Activated naive CD4-positive, alpha-beta T cell treated with anti-CD3 and anti-CD28 coated beads, Interleukin-2, amount 50 U/mL, for 72 hours (primary cell): ENCODE results near the gene ZNF451. TPM values are rescaled to one million over a fixed set of nuclear protein-coding genes. Genes with fewer than 3 reads are reported as not detected.
"Not testable (repeated sequence)": the region's sequence is repeated elsewhere in the genome, so short reads cannot be mapped to it uniquely, and the experiment has no call there.

Experiments used
- ATAC-seq, 2 donors: fragments of 150-1000 bp; cut with Tn5 transposase; 2 replicates each; pipeline ENCODE4 v1.10.0; 2021; ENCODE audit warnings: mild to moderate bottlenecking in 2 of 2, moderate library complexity in 2 of 2
- DNase-seq, 2 donors: peaks; one replicate each; pipeline ENCODE4 v3.0.0; 2021 to 2022; ENCODE audit warnings: low spot score in 2 of 2
- H3K27ac Mint-ChIP-seq, 2 donors: one replicate each; pipeline ENCODE4 v1.8.0; 2022; ENCODE audit warnings: mild to moderate bottlenecking in 2 of 2, mixed read lengths in 2 of 2
- H3K36me3 Mint-ChIP-seq, 2 donors: one replicate each; pipeline ENCODE4 v1.8.0; 2022; ENCODE audit warnings: mixed read lengths in 2 of 2
- H3K9me3 Mint-ChIP-seq, 2 donors: one replicate each; pipeline ENCODE4 v1.8.0; 2022; ENCODE audit warnings: mixed read lengths in 2 of 2
- total RNA-seq, 2 donors: library from RNA; stranded (reverse); gene quantifications; one replicate each; pipeline ENCODE4 v1.2.3, GENCODE V29; 2022

ZNF451 gene, protein sequence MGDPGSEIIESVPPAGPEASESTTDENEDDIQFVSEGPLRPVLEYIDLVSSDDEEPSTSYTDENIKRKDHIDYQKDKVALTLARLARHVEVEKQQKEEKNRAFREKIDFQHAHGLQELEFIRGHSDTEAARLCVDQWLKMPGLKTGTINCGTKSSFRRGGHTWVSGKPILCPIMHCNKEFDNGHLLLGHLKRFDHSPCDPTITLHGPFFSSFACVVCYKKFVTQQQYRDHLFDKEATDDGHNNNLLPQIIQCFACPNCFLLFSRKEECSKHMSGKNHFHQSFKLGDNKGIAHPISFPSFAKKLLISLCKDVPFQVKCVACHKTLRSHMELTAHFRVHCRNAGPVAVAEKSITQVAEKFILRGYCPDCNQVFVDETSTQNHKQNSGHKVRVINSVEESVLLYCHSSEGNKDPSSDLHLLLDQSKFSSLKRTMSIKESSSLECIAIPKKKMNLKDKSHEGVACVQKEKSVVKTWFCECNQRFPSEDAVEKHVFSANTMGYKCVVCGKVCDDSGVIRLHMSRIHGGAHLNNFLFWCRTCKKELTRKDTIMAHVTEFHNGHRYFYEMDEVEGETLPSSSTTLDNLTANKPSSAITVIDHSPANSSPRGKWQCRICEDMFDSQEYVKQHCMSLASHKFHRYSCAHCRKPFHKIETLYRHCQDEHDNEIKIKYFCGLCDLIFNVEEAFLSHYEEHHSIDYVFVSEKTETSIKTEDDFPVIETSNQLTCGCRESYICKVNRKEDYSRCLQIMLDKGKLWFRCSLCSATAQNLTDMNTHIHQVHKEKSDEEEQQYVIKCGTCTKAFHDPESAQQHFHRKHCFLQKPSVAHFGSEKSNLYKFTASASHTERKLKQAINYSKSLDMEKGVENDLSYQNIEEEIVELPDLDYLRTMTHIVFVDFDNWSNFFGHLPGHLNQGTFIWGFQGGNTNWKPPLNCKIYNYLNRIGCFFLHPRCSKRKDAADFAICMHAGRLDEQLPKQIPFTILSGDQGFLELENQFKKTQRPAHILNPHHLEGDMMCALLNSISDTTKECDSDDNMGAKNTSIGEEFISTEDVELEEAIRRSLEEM
- total RNA-seq = 10 to 100 TPM; 50.8 to 64.7 TPM

DNA sequence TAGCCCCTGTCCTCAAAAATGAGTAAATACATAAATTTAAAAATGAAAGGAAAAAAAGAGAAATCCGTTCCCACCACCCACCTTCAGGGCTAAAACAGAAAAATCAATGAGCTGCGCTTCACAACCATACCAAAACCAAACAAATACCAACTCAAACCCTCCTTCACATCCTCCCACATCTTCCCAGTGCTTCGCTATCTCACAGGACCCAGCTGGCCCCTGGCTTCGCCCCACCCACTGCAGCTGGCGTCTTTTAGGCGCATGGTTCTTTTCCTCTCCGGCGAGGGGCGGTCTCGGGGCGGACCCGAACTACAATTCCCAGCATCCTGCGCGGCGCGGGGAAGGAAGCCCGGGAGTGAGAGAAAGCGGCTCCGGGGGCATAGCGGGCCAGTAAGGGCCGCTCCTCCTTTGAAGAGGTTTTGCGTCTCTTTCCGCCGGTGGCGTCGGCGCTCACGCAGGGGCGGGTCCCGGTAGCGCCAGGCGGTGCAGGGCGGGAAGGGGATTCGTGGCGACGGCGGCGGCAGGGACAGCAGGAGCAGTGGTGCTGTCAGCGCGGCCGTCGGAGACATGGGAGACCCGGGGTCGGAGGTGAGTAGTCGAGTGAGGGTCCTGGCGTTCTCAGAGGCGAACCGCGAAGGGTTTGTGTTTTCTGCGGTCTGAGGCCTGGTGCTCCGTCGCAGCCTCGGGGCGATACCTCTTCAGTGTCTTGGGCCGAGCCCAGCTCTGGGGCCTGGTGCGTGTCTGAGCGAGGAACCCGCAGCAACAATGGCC, at the start of gene ZNF451:
TSS of gene ZNF451 (plus strand) at position 502 of the 771 bp plus-strand sequence. CDS start at position 568, 66 bp downstream.
- Mint-ChIP-seq H3K27ac (peak within 1 kb of the TSS; percentile 23 to 97), H3K9me3 (no peaks in the 10 kb centered on the region), H3K36me3 (peaks cover 19 to 27% of the 10 kb centered on the region in 2 donors)
- DNase-seq = peak; percentile 94 to 97
- peak; percentile 94 to 95 for ATAC-seq

DNA sequence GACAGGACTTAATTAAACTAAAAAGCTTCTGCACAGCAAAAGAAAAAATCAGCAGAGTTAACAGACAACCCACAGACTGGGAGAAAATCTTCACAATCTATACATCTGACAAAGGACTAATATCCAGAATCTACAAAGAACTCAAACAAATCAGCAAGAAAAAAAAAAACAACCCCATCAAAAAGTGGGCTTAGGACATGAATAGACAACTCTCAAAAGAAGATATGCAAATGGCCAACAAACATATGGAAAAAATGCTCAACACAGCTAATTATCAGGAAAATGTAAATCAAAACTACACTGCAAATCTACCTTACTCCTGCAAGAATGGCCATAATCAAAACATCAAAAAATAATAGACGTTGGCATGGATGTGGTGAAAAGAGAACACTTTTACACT, 45.9 kb upstream of the ZNF451 start:
- ATAC-seq, H3K9me3 Mint-ChIP-seq, H3K27ac Mint-ChIP-seq, DNase-seq: not testable (repeated sequence)
- H3K36me3 Mint-ChIP-seq = peaks cover 5 to 11% of the 10 kb centered on the region in 2 donors

DNA sequence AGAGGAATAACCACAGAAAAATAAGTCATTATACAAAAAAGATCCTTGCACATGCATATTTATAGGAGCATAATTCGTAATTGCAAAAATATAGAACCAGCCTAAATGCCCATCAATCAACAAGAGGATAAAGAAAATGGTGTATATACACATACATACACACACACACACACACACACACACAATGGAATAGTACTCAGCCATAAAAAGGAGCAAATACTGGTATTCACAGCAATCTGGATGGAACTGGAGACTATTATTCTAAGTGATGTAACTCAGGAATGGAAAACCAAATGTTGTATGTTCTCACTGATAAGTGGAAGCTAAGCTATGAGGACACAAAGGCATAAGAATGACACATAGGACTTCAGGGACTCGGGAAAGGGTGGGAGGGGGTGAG, 45.4 kb upstream of the ZNF451 start:
- no peak overlapping the region for H3K27ac Mint-ChIP-seq
- no peaks in the 10 kb centered on the region for H3K9me3 Mint-ChIP-seq
- DNase-seq (no peak), ATAC-seq (no peak)
- H3K36me3 Mint-ChIP-seq = peaks cover 5 to 11% of the 10 kb centered on the region in 2 donors

DNA sequence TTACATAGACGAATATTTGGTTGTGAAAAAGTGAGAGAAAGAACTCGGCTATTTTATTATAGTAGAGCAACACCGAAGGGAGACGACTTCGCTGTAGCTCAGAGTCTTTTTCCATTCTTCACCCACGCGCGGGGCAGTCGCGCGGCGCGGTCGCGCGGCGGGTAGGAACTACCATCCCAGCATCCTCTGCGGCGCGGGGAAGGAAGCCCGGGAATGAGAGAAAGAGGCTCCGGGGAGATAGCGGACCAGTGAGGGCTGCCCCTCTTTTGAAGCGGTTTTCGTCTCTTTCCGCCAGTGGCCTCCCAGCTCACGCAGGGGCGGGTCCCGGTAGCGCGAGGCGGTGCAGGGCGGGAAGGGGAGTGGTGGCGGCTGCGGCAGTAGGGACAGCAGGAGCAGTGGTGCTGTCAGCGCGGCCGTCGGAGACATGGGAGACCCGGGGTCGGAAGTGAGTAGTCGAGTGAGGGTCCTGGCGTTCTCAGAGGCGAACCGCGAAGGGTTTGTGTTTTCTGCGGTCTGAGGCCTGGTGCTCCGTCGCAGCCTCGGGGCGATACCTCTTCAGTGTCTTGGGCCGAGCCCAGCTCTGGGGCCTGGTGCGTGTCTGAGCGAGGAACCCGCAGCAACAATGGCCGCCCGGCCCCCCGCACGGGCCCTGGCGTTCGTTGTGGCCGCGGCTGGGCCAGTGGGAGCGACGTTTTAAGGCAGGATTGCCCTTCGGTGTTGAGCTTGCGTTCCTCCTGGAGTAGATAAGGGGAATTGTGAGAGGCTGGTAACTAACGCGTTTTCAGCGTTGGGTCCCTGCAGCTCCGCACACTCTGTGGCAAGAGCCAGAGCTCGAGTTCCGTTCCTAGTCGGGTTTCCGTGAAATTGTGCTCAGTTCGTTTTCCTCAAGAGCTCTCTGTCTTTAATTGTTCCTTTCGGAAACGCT, 43.4 kb upstream of the ZNF451 start, which contains the start of gene KIAA1586:
TSS of gene KIAA1586 (plus strand) at position 362 of the 925 bp plus-strand sequence. CDS start at position 425, 63 bp downstream.
- DNase-seq (peak; percentile 83 to 90), ATAC-seq (peak; percentile 97 to 98)
- H3K36me3 Mint-ChIP-seq = peaks cover 9 to 29% of the 10 kb centered on the region in 2 donors
- H3K9me3 Mint-ChIP-seq = not testable (repeated sequence)
- peak within 1 kb of the TSS; percentile 88 to 94 for H3K27ac Mint-ChIP-seq

DNA sequence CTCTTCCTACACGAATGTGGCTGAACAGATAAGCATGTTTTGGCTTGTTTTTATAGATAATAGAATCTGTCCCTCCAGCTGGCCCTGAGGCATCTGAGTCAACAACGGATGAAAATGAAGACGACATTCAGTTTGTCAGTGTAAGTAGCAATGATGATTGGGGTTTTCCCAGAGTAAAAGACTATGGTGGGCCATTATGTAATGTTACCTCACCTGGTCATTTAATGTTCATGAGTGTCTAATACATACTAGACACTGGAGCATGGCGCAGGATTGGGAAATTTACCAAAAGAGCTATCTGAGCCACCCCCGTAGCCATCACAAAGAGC, 42.8 kb upstream of the ZNF451 start:
- H3K27ac Mint-ChIP-seq, DNase-seq, H3K9me3 Mint-ChIP-seq: not testable (repeated sequence)
- peaks cover 9 to 30% of the 10 kb centered on the region in 2 donors for H3K36me3 Mint-ChIP-seq
- ATAC-seq = peak; percentile 11 to 19

DNA sequence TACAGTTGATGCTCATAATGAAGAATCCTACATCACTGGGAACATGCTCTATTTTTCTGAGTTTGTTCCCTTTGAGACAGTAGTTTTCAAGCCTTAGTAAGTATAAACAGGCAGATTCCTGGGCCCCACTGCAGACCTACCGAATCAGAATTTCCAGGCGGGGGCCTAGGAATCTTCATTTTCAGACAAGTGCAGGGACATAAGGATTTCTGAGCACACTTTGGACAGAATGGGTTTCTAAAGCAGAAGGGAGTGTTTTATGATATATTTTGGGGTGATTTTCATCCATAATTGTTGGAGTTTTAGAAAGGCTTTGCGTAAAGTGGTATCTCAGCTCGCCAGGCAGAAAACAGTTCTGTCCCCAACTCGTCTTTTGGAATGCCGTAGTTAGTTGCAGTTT, 42.1 kb upstream of the ZNF451 start:
- peak overlapping the region in 1 of 2 donors; percentile 78 for H3K27ac Mint-ChIP-seq
- peaks cover 9 to 30% of the 10 kb centered on the region in 2 donors for H3K36me3 Mint-ChIP-seq
- not testable (repeated sequence) for ATAC-seq, DNase-seq, H3K9me3 Mint-ChIP-seq

DNA sequence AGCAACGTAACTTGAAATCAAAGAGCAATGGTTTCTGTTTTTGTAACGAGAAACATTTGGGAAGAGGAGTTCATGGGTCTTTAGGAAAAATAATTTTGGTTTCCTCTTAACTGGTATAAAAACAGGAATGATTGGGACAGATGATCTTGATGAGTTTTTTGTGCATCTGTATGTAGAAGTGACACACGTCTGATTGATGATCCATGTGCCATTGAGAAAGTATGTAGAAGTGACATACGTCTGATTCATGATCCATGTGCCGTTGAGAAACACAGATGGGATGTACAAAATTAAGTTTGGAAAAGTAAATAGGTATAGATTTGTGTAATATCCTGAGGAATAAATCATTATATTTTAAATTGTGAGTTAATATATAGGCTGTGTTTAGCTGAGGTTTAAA, 41.4 kb upstream of the ZNF451 start:
- no peak overlapping the region for H3K27ac Mint-ChIP-seq
- DNase-seq = no peak

DNA sequence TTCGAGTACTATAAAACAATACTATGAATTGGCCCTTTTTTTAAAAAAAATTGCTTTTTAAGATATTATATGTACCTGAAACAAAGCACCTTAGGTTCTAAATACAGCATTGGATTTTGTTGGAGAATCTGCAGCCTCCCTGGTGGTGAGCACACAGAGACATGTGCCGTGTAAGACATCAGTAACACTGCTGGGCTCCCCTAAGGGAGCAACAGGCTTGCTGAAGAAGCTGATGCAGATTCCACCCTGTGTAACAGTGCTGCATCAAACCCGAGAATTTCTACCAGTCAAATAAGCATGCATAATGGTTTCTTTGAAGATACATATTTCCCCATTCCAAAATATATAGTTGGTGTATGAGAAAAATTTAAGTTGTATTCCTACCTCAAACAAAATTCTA, 26.1 kb upstream of the ZNF451 start:
- no peak for DNase-seq
- Mint-ChIP-seq H3K36me3 (peaks cover 0 to 5% of the 10 kb centered on the region in 2 donors), H3K9me3 (no peaks in the 10 kb centered on the region), H3K27ac (no peak overlapping the region)
- no peak for ATAC-seq

More for the DNA sequence above, 41.4 kb upstream of the ZNF451 start:
- ATAC-seq = no peak
- Mint-ChIP-seq H3K9me3 (no peaks in the 10 kb centered on the region), H3K36me3 (peaks cover 9 to 30% of the 10 kb centered on the region in 2 donors)

DNA sequence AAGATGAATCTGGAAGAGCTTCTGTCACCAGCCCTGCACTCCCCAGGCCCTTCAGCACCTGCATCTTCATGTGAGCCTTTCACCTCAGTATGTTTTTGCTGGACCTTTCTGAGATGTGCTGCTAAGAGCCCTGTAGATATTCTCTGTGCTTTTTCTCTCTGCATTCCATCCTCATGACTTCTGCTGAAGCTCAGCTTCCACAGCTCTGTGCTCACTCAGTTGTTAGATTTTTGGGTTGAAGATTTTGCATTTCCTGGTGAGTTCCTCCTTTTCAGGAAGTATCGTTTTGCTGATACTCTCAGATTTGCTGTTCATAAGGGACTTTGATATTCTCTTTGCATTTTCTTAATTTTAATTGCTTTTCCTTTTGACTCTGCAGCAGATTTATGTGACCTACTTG, 25.2 kb upstream of the ZNF451 start:
- ATAC-seq (no peak), DNase-seq (no peak)
- Mint-ChIP-seq H3K36me3 (peaks cover 0 to 5% of the 10 kb centered on the region in 2 donors), H3K9me3 (no peaks in the 10 kb centered on the region), H3K27ac (peak overlapping the region in 1 of 2 donors; percentile 41)

DNA sequence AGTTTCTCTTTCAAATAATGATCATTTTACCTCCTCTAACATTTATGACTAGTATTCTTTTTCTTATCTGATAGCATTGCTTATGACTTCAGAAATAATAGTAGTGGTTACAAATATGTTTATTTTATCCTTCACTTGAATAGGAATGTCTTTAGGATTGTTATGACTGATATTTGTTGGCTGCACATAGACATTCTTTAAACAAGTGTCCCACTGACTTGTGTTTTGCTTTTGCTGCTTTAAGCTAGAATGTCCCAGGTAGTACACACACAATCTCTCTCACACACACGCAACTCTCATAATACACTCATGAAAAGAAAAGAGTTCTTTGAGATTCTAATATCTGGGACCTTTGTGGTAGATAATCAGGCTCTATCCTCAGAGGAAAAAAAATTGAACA, 21.9 kb upstream of the ZNF451 start:
- no peak for ATAC-seq
- no peaks in the 10 kb centered on the region for H3K36me3 Mint-ChIP-seq

DNA sequence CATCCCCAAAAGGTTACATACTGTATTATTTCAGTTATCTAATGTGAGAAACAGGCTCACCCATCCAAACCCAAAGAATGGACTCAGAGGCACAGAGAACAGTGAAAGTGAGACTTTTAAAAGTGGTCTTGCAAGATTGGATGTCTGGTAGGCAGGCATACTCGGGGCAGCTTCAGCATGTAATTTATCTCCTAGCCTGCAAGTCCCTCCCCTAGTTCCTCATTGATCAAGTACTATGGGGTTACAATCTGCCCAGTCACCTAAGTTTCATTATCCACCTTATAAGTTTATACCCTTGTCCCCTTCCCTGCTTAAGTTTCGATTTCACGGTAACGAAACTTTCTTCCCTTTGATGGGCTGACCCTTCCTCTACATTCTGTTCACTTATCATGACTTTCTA, 20.8 kb upstream of the ZNF451 start:
- no peaks in the 10 kb centered on the region for H3K9me3 Mint-ChIP-seq
- ATAC-seq (no peak), DNase-seq (no peak)
- peaks cover 0 to 5% of the 10 kb centered on the region in 2 donors for H3K36me3 Mint-ChIP-seq
- no peak overlapping the region for H3K27ac Mint-ChIP-seq

More for the DNA sequence above, 21.9 kb upstream of the ZNF451 start:
- Mint-ChIP-seq H3K9me3 (no peaks in the 10 kb centered on the region), H3K27ac (peak overlapping the region in 1 of 2 donors; percentile 65)
- DNase-seq = no peak

DNA sequence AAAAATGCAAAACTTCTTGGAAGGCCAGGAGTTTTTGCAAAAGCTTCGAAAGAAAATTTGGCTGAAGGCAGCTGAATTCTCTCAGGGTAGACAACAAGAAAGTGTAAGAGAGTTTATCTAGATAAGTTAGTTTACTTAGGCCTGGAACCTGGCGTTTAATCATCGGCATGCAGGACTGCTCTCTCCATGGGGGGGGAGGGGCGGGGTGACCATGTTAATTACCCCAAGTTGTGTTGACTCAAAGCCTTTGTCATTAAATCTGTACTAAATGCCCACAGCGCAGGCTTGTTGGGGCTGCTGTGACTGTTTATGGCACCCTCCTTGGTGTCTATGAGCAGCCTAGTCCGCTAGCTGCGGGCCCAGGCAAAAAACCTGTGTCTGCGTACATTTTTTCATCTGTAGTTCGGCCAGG, 20.1 kb upstream of the ZNF451 start:
- DNase-seq = no peak
- no peak for ATAC-seq
- Mint-ChIP-seq H3K9me3 (peaks cover 0 to under 1% of the 10 kb centered on the region in 2 donors), H3K36me3 (peaks cover 0 to 5% of the 10 kb centered on the region in 2 donors), H3K27ac (no peak overlapping the region)

DNA sequence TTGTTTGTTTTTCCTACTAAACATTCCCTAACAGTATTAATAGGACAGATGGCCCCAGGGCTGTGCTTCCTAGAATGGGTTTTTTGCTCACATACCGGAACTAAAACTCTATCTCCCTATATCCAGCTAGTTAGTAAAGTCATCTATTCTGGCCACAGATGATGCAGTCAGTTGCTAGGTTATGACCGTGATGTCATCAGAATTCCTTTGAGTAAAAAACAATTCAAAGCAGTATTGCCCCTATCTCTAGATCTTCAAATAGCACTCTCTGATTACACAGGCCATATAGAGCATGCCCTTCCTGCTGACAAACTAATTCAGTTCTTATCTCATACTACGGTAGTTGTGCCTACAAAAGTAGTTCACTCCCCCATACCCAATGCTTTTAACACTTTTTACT, 17.9 kb upstream of the ZNF451 start:
- peaks cover 0 to 5% of the 10 kb centered on the region in 2 donors for H3K9me3 Mint-ChIP-seq
- H3K36me3 Mint-ChIP-seq = peaks cover 0 to 5% of the 10 kb centered on the region in 2 donors
- ATAC-seq (no peak), DNase-seq (no peak)
- H3K27ac Mint-ChIP-seq = peak overlapping the region in 1 of 2 donors; percentile 44

DNA sequence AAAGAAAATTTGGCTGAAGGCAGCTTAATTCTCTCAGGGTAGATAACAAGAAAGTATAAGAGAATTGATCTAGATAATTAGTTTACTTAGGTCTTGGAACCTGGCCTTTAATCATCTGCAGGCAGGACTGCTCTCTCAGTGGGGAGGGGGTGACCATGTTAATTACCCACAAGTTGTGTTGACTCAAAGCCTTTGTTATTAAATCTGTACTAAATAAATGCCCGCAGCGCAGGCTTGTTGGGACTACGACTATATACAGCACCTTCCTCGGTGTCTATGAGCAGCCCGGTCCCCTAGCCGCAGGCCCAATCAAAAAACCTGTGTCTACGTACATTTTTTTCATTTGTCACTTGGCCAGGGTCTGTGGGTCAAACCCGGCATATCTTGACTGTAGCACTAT, 15.6 kb upstream of the ZNF451 start:
- no peak for ATAC-seq
- Mint-ChIP-seq H3K36me3 (peaks cover 0 to 5% of the 10 kb centered on the region in 2 donors), H3K9me3 (peaks cover 0 to 5% of the 10 kb centered on the region in 2 donors), H3K27ac (no peak overlapping the region)
- DNase-seq = no peak

DNA sequence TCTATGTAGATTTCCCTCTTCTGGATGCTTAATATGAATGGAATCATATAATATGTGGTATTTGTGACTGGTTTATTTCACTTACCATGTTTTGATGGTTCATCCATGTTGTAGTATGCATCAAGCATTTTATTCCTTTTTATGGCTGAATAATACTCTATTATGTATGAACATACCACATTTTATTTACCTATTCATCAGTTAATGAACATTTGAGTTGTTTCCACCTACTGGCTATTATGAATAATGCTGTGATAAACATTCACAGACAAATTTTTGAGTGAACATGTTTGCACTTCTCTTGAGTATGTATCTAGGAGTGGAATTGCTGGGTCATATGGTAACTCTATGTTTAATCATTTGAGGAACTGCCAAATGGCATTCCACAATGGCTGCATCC, 14.9 kb upstream of the ZNF451 start:
- Mint-ChIP-seq H3K36me3 (peaks cover 0 to 6% of the 10 kb centered on the region in 2 donors), H3K9me3 (peaks cover 0 to 5% of the 10 kb centered on the region in 2 donors), H3K27ac (no peak overlapping the region)
- ATAC-seq = no peak
- no peak for DNase-seq
